B cell (primary cell): ENCODE data around the gene KLK13.

Source experiments
- EZH2 ChIP-seq: IDR thresholded peaks from 2 replicates; pipeline ENCODE4 v1.6.1; 2012; ENCODE audit warnings: borderline replicate concordance, low read depth, mild to moderate bottlenecking, moderate library complexity, low read length; ENCODE audit not compliant: insufficient read depth, poor library complexity, severe bottlenecking
- TF ChIP-seq, protein P1 (sequence below): fragments of 200-600 bp; IDR thresholded peaks from one replicate; pipeline ENCODE4 v1.8.0; 2022; ENCODE audit warnings: antibody characterized with exemption, mild to moderate bottlenecking

- TF ChIP-seq, protein P1, sequence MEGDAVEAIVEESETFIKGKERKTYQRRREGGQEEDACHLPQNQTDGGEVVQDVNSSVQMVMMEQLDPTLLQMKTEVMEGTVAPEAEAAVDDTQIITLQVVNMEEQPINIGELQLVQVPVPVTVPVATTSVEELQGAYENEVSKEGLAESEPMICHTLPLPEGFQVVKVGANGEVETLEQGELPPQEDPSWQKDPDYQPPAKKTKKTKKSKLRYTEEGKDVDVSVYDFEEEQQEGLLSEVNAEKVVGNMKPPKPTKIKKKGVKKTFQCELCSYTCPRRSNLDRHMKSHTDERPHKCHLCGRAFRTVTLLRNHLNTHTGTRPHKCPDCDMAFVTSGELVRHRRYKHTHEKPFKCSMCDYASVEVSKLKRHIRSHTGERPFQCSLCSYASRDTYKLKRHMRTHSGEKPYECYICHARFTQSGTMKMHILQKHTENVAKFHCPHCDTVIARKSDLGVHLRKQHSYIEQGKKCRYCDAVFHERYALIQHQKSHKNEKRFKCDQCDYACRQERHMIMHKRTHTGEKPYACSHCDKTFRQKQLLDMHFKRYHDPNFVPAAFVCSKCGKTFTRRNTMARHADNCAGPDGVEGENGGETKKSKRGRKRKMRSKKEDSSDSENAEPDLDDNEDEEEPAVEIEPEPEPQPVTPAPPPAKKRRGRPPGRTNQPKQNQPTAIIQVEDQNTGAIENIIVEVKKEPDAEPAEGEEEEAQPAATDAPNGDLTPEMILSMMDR: no peak
- no peak for TF ChIP-seq EZH2
Measured at GRCh38 chr19:51071095-51071405, 6.2 kb upstream of the KLK13 start.
